ENCODE results near the gene DUSP19.

DNA sequence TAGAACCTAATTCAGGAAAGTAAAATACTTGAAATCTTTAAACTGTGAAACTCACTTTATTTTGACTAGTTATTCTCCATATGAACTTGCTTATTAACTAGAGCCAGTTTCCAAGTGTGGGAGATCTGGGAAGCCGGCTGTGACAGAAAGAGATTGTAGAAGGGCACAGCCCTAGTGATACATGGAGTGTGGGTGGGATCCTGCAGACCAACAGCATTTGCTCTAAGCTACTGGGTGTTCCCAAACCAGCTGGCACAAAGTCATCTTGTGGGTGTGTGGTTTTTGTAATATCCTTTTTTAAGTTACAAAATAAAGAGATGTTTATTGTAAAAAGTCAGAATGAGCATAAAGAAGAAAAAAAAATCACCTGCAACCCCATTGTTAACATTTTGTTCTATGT, 3.4 kb downstream of the DUSP19 start:
- TF ChIP-seq, protein P1, sequence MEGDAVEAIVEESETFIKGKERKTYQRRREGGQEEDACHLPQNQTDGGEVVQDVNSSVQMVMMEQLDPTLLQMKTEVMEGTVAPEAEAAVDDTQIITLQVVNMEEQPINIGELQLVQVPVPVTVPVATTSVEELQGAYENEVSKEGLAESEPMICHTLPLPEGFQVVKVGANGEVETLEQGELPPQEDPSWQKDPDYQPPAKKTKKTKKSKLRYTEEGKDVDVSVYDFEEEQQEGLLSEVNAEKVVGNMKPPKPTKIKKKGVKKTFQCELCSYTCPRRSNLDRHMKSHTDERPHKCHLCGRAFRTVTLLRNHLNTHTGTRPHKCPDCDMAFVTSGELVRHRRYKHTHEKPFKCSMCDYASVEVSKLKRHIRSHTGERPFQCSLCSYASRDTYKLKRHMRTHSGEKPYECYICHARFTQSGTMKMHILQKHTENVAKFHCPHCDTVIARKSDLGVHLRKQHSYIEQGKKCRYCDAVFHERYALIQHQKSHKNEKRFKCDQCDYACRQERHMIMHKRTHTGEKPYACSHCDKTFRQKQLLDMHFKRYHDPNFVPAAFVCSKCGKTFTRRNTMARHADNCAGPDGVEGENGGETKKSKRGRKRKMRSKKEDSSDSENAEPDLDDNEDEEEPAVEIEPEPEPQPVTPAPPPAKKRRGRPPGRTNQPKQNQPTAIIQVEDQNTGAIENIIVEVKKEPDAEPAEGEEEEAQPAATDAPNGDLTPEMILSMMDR (IDR thresholded peaks at IDR 0.05), result no peak
- TF ChIP-seq, protein P2, sequence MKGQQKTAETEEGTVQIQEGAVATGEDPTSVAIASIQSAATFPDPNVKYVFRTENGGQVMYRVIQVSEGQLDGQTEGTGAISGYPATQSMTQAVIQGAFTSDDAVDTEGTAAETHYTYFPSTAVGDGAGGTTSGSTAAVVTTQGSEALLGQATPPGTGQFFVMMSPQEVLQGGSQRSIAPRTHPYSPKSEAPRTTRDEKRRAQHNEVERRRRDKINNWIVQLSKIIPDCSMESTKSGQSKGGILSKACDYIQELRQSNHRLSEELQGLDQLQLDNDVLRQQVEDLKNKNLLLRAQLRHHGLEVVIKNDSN (IDR thresholded peaks at IDR 0.05; ENCODE audit: borderline replicate concordance, low read depth), result no peak
- TF ChIP-seq FOSL2 (IDR thresholded peaks at IDR 0.05; ENCODE audit: borderline replicate concordance, low read depth), result no peak
- no peak for TF ChIP-seq JUND (IDR thresholded peaks at IDR 0.05)
- TF ChIP-seq, protein P3, sequence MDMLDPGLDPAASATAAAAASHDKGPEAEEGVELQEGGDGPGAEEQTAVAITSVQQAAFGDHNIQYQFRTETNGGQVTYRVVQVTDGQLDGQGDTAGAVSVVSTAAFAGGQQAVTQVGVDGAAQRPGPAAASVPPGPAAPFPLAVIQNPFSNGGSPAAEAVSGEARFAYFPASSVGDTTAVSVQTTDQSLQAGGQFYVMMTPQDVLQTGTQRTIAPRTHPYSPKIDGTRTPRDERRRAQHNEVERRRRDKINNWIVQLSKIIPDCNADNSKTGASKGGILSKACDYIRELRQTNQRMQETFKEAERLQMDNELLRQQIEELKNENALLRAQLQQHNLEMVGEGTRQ (IDR thresholded peaks at IDR 0.05; ENCODE audit: borderline replicate concordance, low read depth, low read length), result no peak
- no peak for TF ChIP-seq EP300 (IDR thresholded peaks at IDR 0.05; ENCODE audit: borderline replicate concordance in 1 of 2, low read depth in 1 of 2, low read length in 1 of 2)
- TF ChIP-seq EZH2phosphoT487 (IDR thresholded peaks at IDR 0.05; ENCODE audit: borderline replicate concordance, low read depth), result no peak
- TF ChIP-seq TAF1 (IDR thresholded peaks at IDR 0.05; ENCODE audit: borderline replicate concordance, low read depth, low read length), result no peak
- TF ChIP-seq, protein P4, sequence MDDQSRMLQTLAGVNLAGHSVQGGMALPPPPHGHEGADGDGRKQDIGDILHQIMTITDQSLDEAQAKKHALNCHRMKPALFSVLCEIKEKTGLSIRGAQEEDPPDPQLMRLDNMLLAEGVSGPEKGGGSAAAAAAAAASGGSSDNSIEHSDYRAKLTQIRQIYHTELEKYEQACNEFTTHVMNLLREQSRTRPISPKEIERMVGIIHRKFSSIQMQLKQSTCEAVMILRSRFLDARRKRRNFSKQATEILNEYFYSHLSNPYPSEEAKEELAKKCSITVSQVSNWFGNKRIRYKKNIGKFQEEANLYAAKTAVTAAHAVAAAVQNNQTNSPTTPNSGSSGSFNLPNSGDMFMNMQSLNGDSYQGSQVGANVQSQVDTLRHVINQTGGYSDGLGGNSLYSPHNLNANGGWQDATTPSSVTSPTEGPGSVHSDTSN (IDR thresholded peaks at IDR 0.05), result no peak
- TF ChIP-seq, protein P5, sequence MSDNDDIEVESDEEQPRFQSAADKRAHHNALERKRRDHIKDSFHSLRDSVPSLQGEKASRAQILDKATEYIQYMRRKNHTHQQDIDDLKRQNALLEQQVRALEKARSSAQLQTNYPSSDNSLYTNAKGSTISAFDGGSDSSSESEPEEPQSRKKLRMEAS (IDR thresholded peaks at IDR 0.05; ENCODE audit: low read depth), result no peak
- TF ChIP-seq POLR2AphosphoS5 (IDR thresholded peaks at IDR 0.05; ENCODE audit: low read depth, low read length), result no peak
- no peak for TF ChIP-seq FOXJ3 (CRISPR knock-in tag; IDR thresholded peaks at IDR 0.05)
- no peak for TF ChIP-seq MXI1 (IDR thresholded peaks at IDR 0.05; ENCODE audit: low read depth, low read length)
